Measurements from ENCODE around the gene GPX2. TPM values are rescaled to one million over a fixed set of nuclear protein-coding genes. Genes with fewer than 3 reads are reported as not detected.

GPX2 gene
- total RNA-seq, 1 experiment from 2014 or later = 0.15 TPM

DNA sequence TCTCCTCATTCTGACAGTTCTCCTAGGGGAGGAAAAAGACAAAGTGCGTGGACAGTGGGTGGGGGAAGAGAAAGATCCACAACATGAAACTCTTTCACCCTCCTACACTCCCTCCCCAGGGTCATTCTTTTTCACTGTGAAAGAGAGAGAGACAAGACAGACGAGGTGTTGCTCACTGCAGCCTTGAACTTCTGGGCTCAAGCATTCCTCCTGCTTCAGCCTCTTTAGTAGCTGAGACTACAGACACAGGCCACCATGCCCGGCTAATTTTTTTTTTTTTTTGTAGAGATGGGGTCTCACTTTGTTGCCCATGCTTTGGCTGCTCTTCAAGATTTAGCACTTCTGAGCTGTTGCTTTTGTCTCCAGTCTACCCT lies 2.7 kb downstream of the GPX2 start:
- Histone ChIP-seq H3K36me3 (ENCODE audit: control insufficient read depth, insufficient read depth, low read length) (0 out of 2 replicates have a peak, but pooled peaks cover 1% of the 10 kb centered on the region), H3K4me3 (ENCODE audit: low read depth in 2 of 2, low read length in 2 of 2) (no peak overlapping the region), H3K9me3 (ENCODE audit: control insufficient read depth, insufficient read depth, low read depth, low read length) (no peaks in the 10 kb centered on the region), H3K4me1 (ENCODE audit: control insufficient read depth, insufficient read depth, low read length) (no peaks in the 10 kb centered on the region), H3K27me3 (ENCODE audit: control insufficient read depth, insufficient read depth, low read length) (no peaks in the 10 kb centered on the region), H3K27ac (ENCODE audit: low read length) (no peak overlapping the region)
- no peak for DNase-seq (ENCODE audit: low read depth, low spot score)
- no peak for ATAC-seq
- intact Hi-C loops (cut with micrococcal nuclease; ENCODE audit: unreplicated experiment) (no loop called here), in situ Hi-C loops (cut with HindIII; ENCODE audit: low pct_unique_long_range_greater_than_20kb, low sequenced_read_pairs) (no loop called here)
- ChIA-PET CTCF (no interaction called here), POLR2A (no interaction called here)
- TF ChIP-seq POLR2AphosphoS5 (IDR thresholded peaks at IDR 0.05; ENCODE audit: low read depth, low read length) (no peak), SIN3A (IDR thresholded peaks at IDR 0.05; ENCODE audit: borderline replicate concordance, insufficient read depth, low read depth, low read length) (no peak), TCF7L2 (IDR thresholded peaks at IDR 0.05; ENCODE audit: low read depth, low read length) (no peak)
- TF ChIP-seq, protein P1, sequence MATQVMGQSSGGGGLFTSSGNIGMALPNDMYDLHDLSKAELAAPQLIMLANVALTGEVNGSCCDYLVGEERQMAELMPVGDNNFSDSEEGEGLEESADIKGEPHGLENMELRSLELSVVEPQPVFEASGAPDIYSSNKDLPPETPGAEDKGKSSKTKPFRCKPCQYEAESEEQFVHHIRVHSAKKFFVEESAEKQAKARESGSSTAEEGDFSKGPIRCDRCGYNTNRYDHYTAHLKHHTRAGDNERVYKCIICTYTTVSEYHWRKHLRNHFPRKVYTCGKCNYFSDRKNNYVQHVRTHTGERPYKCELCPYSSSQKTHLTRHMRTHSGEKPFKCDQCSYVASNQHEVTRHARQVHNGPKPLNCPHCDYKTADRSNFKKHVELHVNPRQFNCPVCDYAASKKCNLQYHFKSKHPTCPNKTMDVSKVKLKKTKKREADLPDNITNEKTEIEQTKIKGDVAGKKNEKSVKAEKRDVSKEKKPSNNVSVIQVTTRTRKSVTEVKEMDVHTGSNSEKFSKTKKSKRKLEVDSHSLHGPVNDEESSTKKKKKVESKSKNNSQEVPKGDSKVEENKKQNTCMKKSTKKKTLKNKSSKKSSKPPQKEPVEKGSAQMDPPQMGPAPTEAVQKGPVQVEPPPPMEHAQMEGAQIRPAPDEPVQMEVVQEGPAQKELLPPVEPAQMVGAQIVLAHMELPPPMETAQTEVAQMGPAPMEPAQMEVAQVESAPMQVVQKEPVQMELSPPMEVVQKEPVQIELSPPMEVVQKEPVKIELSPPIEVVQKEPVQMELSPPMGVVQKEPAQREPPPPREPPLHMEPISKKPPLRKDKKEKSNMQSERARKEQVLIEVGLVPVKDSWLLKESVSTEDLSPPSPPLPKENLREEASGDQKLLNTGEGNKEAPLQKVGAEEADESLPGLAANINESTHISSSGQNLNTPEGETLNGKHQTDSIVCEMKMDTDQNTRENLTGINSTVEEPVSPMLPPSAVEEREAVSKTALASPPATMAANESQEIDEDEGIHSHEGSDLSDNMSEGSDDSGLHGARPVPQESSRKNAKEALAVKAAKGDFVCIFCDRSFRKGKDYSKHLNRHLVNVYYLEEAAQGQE (IDR thresholded peaks at IDR 0.05; ENCODE audit: insufficient read depth in 1 of 2, low read depth in 2 of 2, low read length in 1 of 2) = no peak
- TF ChIP-seq, protein P2, sequence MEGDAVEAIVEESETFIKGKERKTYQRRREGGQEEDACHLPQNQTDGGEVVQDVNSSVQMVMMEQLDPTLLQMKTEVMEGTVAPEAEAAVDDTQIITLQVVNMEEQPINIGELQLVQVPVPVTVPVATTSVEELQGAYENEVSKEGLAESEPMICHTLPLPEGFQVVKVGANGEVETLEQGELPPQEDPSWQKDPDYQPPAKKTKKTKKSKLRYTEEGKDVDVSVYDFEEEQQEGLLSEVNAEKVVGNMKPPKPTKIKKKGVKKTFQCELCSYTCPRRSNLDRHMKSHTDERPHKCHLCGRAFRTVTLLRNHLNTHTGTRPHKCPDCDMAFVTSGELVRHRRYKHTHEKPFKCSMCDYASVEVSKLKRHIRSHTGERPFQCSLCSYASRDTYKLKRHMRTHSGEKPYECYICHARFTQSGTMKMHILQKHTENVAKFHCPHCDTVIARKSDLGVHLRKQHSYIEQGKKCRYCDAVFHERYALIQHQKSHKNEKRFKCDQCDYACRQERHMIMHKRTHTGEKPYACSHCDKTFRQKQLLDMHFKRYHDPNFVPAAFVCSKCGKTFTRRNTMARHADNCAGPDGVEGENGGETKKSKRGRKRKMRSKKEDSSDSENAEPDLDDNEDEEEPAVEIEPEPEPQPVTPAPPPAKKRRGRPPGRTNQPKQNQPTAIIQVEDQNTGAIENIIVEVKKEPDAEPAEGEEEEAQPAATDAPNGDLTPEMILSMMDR (IDR thresholded peaks at IDR 0.05) = no peak
- no TSS peak for BruUV-seq (replicated peaks)

DNA sequence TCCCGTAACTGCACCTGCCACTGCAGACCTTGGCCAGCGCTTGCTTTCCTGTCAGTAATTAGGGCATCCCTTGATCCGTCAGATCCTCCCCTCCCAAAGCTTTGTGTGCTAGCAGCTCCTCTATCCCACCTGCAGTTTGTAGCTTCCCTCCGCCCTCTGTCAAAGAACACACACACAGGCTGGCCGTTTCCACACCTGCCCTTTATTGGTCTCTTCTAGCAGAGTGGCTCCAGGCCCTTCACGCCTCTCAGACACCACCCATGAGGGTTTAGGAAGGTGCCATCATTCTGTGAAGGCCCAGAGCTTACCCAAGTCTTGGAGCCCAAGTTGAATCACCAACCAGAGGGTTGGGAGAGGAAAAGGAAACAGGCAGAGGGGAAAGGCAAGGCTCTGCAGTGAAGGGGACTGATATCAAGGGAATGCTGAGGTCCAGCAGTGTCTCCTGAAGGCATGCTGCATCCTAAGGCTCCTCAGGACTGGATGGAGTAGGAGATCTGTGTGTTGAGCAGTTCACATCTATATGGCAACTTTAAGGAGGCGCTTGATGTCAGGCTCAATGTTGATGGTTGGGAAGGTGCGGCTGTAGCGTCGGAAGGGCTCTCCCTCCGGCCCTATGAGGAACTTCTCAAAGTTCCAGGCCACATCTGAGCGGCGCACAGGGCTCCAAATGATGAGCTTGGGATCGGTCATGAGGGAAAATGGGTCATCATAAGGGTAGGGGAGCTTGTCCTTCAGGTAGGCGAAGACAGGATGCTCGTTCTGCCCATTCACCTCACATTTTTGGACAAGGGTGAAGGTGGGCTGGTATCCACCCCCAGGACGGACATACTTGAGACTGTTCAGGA lies 3.4 kb downstream of the GPX2 start:
- TF ChIP-seq, protein P2 (IDR thresholded peaks at IDR 0.05) = no peak
- TF ChIP-seq POLR2AphosphoS5 (IDR thresholded peaks at IDR 0.05; ENCODE audit: low read depth, low read length) (no peak), SIN3A (IDR thresholded peaks at IDR 0.05; ENCODE audit: borderline replicate concordance, insufficient read depth, low read depth, low read length) (no peak), TCF7L2 (IDR thresholded peaks at IDR 0.05; ENCODE audit: low read depth, low read length) (no peak)
- TF ChIP-seq, protein P1 (IDR thresholded peaks at IDR 0.05; ENCODE audit: insufficient read depth in 1 of 2, low read depth in 2 of 2, low read length in 1 of 2) = no peak
- POLR2A ChIA-PET = no interaction called here
- DNase-seq (ENCODE audit: low read depth, low spot score) (no peak), ATAC-seq (no peak)
- CTCF ChIA-PET = no interaction called here
- no peak overlapping the region for H3K4me3 ChIP-seq (ENCODE audit: low read depth in 2 of 2, low read length in 2 of 2)
- in situ Hi-C loops (cut with HindIII; ENCODE audit: low pct_unique_long_range_greater_than_20kb, low sequenced_read_pairs) (no loop called here), intact Hi-C loops (cut with micrococcal nuclease; ENCODE audit: unreplicated experiment) (no loop called here)
- no TSS peak for BruUV-seq (replicated peaks)
- no peaks in the 10 kb centered on the region for H3K9me3 ChIP-seq (ENCODE audit: control insufficient read depth, insufficient read depth, low read depth, low read length)
- no peaks in the 10 kb centered on the region for H3K4me1 ChIP-seq (ENCODE audit: control insufficient read depth, insufficient read depth, low read length)
- H3K27ac ChIP-seq (ENCODE audit: low read length) = no peak overlapping the region
- no peaks in the 10 kb centered on the region for H3K27me3 ChIP-seq (ENCODE audit: control insufficient read depth, insufficient read depth, low read length)
- 0 out of 2 replicates have a peak, but pooled peaks cover 7% of the 10 kb centered on the region for H3K36me3 ChIP-seq (ENCODE audit: control insufficient read depth, insufficient read depth, low read length)

All from Panc1 (cell line).